GM12872 (cell line): ENCODE measurements around the gene CACNA2D3.

ENCODE experiments used
- CTCF ChIP-seq: IDR thresholded peaks from 3 replicates; pipeline ENCODE4 v1.5.1; 2011; ENCODE audit warnings: low read depth, mild to moderate bottlenecking, low read length, moderate library complexity; ENCODE audit not compliant: insufficient read depth

CACNA2D3 gene

GRCh38 chr3:54510506-54510905 is 388.2 kb downstream of the CACNA2D3 start:
- no peak for TF ChIP-seq CTCF

- no peak for TF ChIP-seq CTCF
Measured at GRCh38 chr3:54511766-54512365, 389.5 kb downstream of the CACNA2D3 start.

GRCh38 chr3:54514006-54514405 is 391.7 kb downstream of the CACNA2D3 start:
- TF ChIP-seq CTCF, result no peak

GRCh38 chr3:54514416-54514815 is 392.1 kb downstream of the CACNA2D3 start:
- no peak for TF ChIP-seq CTCF

- TF ChIP-seq CTCF, result no peak
Measured at GRCh38 chr3:54515441-54516213, 393.3 kb downstream of the CACNA2D3 start.

- no peak for TF ChIP-seq CTCF
Measured at GRCh38 chr3:54517424-54517823, 395.1 kb downstream of the CACNA2D3 start.

GRCh38 chr3:54518011-54518675 is 395.8 kb downstream of the CACNA2D3 start:
- TF ChIP-seq CTCF, result no peak
